Measurements from ENCODE around the gene SLAIN1. TPM values are rescaled to one million over a fixed set of nuclear protein-coding genes. Genes with fewer than 3 reads are reported as not detected.

Gene SLAIN1
- total RNA-seq, 1 donor from 2014 or later, result 3.4 TPM

DNA sequence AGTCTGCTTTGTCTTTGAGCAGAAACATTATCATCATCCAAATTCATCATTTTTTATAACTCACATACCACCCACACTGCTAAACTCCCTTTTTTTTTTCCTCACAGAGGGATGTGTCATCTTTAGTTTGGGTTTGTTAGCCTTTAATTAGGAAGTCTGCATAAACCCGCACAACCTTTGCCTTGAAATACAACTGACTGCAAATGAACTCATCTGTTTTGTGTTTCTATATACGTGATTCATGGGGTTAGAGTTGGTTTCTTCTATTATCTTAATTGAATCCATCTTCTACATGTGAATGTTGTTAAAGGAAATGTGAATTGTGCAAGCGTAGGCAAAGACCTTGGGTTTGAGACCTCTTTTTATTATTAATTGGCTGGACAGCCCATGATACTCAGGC, 102.7 kb downstream of the SLAIN1 start:
- Histone ChIP-seq H3K27ac (ENCODE audit: low read depth, low read length) (no peak overlapping the region), H2AFZ (ENCODE audit: low read depth, low read length) (no peak overlapping the region), H4K20me1 (ENCODE audit: insufficient read depth, low read length) (no peaks in the 10 kb centered on the region), H3K9me3 (ENCODE audit: insufficient read depth, low read depth, low read length) (no peaks in the 10 kb centered on the region), H3K4me1 (ENCODE audit: insufficient read depth, low read length) (no peaks in the 10 kb centered on the region), H3K36me3 (ENCODE audit: insufficient read depth, low read length) (no peaks in the 10 kb centered on the region), H3K9ac (ENCODE audit: low read length) (no peak overlapping the region), H3K4me2 (ENCODE audit: low read length) (no peak overlapping the region), H3K79me2 (ENCODE audit: insufficient read depth, low read length) (no peaks in the 10 kb centered on the region), H3K27me3 (ENCODE audit: insufficient read depth, low read length) (no peaks in the 10 kb centered on the region), H3K4me3 (ENCODE audit: insufficient read depth, low read depth, low read length) (no peak overlapping the region)
- no peaks in the 10 kb centered on the region for H3K4me1 Mint-ChIP-seq (ENCODE audit: low read depth, unreplicated experiment)
- no peak for TF ChIP-seq EZH2 (IDR thresholded peaks at IDR 0.05; ENCODE audit: insufficient read depth, low read length)
- TF ChIP-seq, protein P1, sequence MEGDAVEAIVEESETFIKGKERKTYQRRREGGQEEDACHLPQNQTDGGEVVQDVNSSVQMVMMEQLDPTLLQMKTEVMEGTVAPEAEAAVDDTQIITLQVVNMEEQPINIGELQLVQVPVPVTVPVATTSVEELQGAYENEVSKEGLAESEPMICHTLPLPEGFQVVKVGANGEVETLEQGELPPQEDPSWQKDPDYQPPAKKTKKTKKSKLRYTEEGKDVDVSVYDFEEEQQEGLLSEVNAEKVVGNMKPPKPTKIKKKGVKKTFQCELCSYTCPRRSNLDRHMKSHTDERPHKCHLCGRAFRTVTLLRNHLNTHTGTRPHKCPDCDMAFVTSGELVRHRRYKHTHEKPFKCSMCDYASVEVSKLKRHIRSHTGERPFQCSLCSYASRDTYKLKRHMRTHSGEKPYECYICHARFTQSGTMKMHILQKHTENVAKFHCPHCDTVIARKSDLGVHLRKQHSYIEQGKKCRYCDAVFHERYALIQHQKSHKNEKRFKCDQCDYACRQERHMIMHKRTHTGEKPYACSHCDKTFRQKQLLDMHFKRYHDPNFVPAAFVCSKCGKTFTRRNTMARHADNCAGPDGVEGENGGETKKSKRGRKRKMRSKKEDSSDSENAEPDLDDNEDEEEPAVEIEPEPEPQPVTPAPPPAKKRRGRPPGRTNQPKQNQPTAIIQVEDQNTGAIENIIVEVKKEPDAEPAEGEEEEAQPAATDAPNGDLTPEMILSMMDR (IDR thresholded peaks at IDR 0.05; ENCODE audit: insufficient read depth, low read depth, low read length), result no peak
- no peaks in the 10 kb centered on the region for H3K27me3 Mint-ChIP-seq (ENCODE audit: low read depth, unreplicated experiment)
- H3K9me3 Mint-ChIP-seq (ENCODE audit: unreplicated experiment), result peaks cover 2% of the 10 kb centered on the region
- FAIRE-seq (no peak), DNase-seq (ENCODE audit: low read depth) (peak; percentile 20)
- H3K36me3 Mint-ChIP-seq (ENCODE audit: low read depth, unreplicated experiment), result no peaks in the 10 kb centered on the region
- H3K4me3 Mint-ChIP-seq (ENCODE audit: unreplicated experiment), result no peak overlapping the region
- no peak overlapping the region for H3K27ac Mint-ChIP-seq (ENCODE audit: unreplicated experiment)

DNA sequence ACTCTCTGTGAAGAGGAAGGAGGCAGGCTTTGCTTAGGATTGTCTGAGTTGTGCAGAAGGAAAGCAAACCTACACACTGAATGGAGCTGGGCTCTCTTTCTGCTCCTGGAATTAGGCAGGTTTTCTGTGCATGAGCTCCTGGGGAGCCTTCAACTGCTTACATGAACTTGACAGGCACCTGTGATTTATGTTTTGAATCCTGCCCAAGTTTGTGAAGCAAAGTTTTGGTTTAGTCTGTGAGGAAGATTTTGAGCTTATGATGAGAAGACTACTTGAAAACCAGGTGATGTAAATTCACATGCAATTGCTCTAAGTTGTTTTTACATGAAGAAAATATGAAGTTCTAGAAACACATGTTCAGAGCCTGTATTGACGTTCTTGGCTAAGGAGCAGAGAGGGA, 109.0 kb downstream of the SLAIN1 start:
- FAIRE-seq (no peak), DNase-seq (ENCODE audit: low read depth) (no peak)
- Histone ChIP-seq H2AFZ (ENCODE audit: low read depth, low read length) (no peak overlapping the region), H3K27me3 (ENCODE audit: insufficient read depth, low read length) (no peaks in the 10 kb centered on the region), H3K79me2 (ENCODE audit: insufficient read depth, low read length) (no peaks in the 10 kb centered on the region), H3K9me3 (ENCODE audit: insufficient read depth, low read depth, low read length) (no peaks in the 10 kb centered on the region), H3K4me3 (ENCODE audit: insufficient read depth, low read depth, low read length) (no peak overlapping the region), H3K27ac (ENCODE audit: low read depth, low read length) (no peak overlapping the region), H3K36me3 (ENCODE audit: insufficient read depth, low read length) (no peaks in the 10 kb centered on the region), H4K20me1 (ENCODE audit: insufficient read depth, low read length) (no peaks in the 10 kb centered on the region), H3K9ac (ENCODE audit: low read length) (no peak overlapping the region), H3K4me1 (ENCODE audit: insufficient read depth, low read length) (no peaks in the 10 kb centered on the region), H3K4me2 (ENCODE audit: low read length) (no peak overlapping the region)
- Mint-ChIP-seq H3K4me3 (ENCODE audit: unreplicated experiment) (no peak overlapping the region), H3K27ac (ENCODE audit: unreplicated experiment) (no peak overlapping the region), H3K36me3 (ENCODE audit: low read depth, unreplicated experiment) (no peaks in the 10 kb centered on the region), H3K27me3 (ENCODE audit: low read depth, unreplicated experiment) (peaks cover 2% of the 10 kb centered on the region), H3K4me1 (ENCODE audit: low read depth, unreplicated experiment) (no peaks in the 10 kb centered on the region), H3K9me3 (ENCODE audit: unreplicated experiment) (peaks cover 2% of the 10 kb centered on the region)
- TF ChIP-seq EZH2 (IDR thresholded peaks at IDR 0.05; ENCODE audit: insufficient read depth, low read length), result no peak
- TF ChIP-seq, protein P1 (IDR thresholded peaks at IDR 0.05; ENCODE audit: insufficient read depth, low read depth, low read length), result no peak

DNA sequence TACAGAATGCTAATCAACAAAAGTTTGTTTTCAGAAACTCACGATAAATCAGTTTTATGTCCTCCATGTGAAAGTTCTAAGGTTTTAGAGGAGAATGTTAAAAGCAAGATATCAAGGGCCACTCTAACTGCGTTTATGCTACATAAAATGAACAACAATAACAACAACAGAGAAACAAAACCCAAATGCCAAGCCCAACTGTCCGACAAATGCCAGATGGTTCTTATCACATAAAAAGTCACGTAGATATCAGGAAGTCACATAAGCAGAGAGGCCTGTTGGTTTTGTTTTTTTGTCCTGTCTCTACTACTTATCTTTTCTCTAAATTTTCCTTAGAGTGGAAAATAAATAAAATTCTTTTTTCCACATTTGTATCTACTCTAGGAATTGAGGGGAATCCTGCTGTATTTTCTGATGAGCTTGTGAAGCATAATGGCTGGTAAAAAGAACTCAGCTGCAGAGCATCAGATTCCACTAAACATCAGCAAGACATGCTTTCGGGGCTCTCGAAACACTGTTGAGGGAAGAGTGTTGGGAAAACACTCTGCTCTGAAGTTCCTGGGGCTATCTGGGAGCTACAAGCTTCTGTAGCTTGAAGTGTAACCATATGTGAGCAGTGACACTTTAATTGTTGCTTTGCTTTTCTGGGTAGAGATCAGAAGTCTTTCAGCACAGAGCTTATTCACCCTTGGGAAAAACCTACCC, 110.1 kb downstream of the SLAIN1 start:
- TF ChIP-seq EZH2 (IDR thresholded peaks at IDR 0.05; ENCODE audit: insufficient read depth, low read length), result no peak
- TF ChIP-seq, protein P1 (IDR thresholded peaks at IDR 0.05; ENCODE audit: insufficient read depth, low read depth, low read length), result no peak
- no peaks in the 10 kb centered on the region for H4K20me1 ChIP-seq (ENCODE audit: insufficient read depth, low read length)
- H3K9ac ChIP-seq (ENCODE audit: low read length), result no peak overlapping the region
- Mint-ChIP-seq H3K27me3 (ENCODE audit: low read depth, unreplicated experiment) (peaks cover 2% of the 10 kb centered on the region), H3K9me3 (ENCODE audit: unreplicated experiment) (peaks cover 2% of the 10 kb centered on the region), H3K36me3 (ENCODE audit: low read depth, unreplicated experiment) (no peaks in the 10 kb centered on the region), H3K27ac (ENCODE audit: unreplicated experiment) (no peak overlapping the region), H3K4me1 (ENCODE audit: low read depth, unreplicated experiment) (no peaks in the 10 kb centered on the region), H3K4me3 (ENCODE audit: unreplicated experiment) (no peak overlapping the region)
- no peaks in the 10 kb centered on the region for H3K4me1 ChIP-seq (ENCODE audit: insufficient read depth, low read length)
- no peak overlapping the region for H3K4me2 ChIP-seq (ENCODE audit: low read length)
- no peaks in the 10 kb centered on the region for H3K9me3 ChIP-seq (ENCODE audit: insufficient read depth, low read depth, low read length)
- DNase-seq (ENCODE audit: low read depth) (no peak), FAIRE-seq (no peak)
- no peaks in the 10 kb centered on the region for H3K79me2 ChIP-seq (ENCODE audit: insufficient read depth, low read length)
- no peaks in the 10 kb centered on the region for H3K27me3 ChIP-seq (ENCODE audit: insufficient read depth, low read length)
- no peaks in the 10 kb centered on the region for H3K36me3 ChIP-seq (ENCODE audit: insufficient read depth, low read length)
- H2AFZ ChIP-seq (ENCODE audit: low read depth, low read length), result no peak overlapping the region
- no peak overlapping the region for H3K27ac ChIP-seq (ENCODE audit: low read depth, low read length)
- no peak overlapping the region for H3K4me3 ChIP-seq (ENCODE audit: insufficient read depth, low read depth, low read length)
